ENCODE data around the gene IFT43.

Gene IFT43

DNA sequence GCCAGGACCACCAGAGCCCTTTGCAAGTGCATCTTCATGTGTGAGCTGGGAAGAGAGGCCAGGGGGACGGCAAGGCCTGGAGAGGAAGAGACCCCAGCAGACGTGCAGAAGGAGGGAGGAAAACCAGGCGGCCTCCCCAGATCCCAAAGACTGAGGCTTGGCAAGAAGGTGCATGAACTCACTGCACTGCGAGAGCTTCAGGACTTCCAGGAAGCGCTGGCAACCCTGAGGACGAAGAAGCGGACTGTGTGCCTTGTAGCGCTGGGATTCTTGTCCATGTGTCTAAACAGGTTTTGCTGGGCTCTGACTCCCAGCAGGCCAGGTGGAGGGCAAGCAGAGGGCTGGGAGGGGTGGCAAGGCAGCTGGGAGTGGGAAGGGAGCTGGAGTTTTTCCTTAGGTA, 4.7 kb upstream of the IFT43 start:
- TF ChIP-seq, protein P1, sequence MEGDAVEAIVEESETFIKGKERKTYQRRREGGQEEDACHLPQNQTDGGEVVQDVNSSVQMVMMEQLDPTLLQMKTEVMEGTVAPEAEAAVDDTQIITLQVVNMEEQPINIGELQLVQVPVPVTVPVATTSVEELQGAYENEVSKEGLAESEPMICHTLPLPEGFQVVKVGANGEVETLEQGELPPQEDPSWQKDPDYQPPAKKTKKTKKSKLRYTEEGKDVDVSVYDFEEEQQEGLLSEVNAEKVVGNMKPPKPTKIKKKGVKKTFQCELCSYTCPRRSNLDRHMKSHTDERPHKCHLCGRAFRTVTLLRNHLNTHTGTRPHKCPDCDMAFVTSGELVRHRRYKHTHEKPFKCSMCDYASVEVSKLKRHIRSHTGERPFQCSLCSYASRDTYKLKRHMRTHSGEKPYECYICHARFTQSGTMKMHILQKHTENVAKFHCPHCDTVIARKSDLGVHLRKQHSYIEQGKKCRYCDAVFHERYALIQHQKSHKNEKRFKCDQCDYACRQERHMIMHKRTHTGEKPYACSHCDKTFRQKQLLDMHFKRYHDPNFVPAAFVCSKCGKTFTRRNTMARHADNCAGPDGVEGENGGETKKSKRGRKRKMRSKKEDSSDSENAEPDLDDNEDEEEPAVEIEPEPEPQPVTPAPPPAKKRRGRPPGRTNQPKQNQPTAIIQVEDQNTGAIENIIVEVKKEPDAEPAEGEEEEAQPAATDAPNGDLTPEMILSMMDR (IDR thresholded peaks at IDR 0.05; ENCODE audit: insufficient read depth, low read length, poor library complexity, severe bottlenecking), result no peak
- no peaks in the 10 kb centered on the region for H3K36me3 ChIP-seq (ENCODE audit: control insufficient read depth, insufficient read depth, low read length)
- H3K4me3 ChIP-seq (replicated peaks; ENCODE audit: low read depth, low read length), result no peak overlapping the region
- DNase-seq (ENCODE audit: extremely low read depth, insufficient read length), result no peak
- no peaks in the 10 kb centered on the region for H3K27me3 ChIP-seq (replicated peaks; ENCODE audit: control insufficient read depth, insufficient read depth, low read length)

DNA sequence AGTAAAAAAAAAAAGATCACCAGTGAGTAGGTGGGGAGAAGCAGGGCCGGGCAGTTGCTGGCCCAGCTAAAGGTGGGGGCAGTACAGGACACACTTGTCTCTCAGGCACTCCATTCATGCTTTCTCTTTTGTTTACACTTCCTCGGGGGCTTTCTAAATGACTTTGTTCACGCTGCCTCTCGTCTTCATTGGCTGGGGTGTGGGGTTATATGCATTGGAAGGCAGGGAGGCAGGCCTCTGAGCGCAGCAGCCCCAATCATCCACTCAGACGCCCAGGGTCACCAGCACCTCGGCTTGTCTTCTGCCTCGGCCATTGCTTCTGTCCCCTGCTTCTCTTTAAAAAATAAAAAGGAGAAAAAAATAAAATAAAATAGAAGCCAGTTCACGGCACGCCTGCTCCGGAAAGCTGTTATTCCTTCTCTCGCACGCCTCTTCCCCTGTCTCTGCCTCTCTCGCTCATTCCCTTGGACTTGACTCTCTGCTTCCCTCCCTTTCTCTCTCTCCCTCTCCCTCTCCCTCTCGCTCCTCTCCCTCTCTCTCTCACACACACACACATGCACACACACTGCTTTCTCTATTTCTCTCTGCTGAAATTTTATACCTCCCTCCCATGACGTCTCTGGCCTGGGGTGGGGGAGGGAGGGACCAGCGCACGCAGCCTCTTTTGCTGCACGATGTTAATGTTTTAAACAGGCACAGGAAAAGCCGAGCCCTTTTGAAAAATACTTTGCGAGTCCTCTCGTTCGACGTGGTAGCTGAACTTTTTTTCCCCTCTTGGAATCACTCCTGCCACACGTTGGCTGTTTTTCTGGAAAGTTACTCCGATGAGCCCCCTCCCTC, 3.9 kb upstream of the IFT43 start, which contains the start of gene TGFB3:
Gene TGFB3, minus strand, starts transcription at position 570 of the 840 bp plus-strand sequence. CDS start 1,102 bp downstream, outside the sequence.
- peak within 1 kb of the TSS; percentile 69 for H3K4me3 ChIP-seq (replicated peaks; ENCODE audit: low read depth, low read length)
- no peaks in the 10 kb centered on the region for H3K27me3 ChIP-seq (replicated peaks; ENCODE audit: control insufficient read depth, insufficient read depth, low read length)
- DNase-seq (ENCODE audit: extremely low read depth, insufficient read length), result peak; percentile 68
- no peaks in the 10 kb centered on the region for H3K36me3 ChIP-seq (ENCODE audit: control insufficient read depth, insufficient read depth, low read length)
- TF ChIP-seq, protein P1 (IDR thresholded peaks at IDR 0.05; ENCODE audit: insufficient read depth, low read length, poor library complexity, severe bottlenecking), result no peak

DNA sequence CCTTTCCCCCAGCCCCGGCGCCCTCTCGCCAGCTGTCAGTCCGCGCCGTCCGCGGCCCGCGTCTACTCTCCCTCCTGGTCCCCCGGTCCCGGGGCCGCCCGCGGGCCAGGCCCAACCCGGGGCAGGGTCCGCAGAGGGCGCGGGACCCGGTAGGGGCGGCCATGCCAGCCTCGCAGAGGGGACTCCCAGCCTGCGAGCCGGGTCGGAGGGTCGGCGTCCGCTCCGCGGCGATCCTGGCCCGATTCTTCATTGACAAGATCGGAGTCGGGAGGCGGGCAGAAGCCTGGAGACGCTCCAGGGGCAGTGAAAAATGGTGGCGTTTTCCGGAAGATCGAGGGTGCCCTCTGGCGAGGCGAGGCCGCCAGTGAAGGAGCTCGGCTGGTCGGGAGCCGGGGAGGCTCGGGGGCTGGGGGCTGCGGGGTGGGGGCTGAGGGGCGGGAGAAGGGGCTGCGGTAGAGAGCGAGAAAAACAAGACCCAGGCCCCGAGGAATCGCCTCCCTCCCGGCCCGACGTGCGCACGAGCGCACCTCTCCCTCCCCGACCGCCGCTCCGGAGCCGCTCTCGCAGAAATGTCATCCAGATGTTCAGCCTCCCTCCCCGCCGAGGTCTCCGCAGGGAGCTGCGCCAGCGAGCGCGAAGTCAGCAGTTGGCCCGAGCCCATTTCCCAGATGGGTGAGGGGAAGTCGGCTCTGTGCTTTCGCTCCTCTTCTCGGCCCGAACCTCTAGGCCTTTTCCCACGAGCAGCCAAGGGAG, 3.1 kb upstream of the IFT43 start:
- DNase-seq (ENCODE audit: extremely low read depth, insufficient read length), result peak; percentile 70
- no peaks in the 10 kb centered on the region for H3K27me3 ChIP-seq (replicated peaks; ENCODE audit: control insufficient read depth, insufficient read depth, low read length)

DNA sequence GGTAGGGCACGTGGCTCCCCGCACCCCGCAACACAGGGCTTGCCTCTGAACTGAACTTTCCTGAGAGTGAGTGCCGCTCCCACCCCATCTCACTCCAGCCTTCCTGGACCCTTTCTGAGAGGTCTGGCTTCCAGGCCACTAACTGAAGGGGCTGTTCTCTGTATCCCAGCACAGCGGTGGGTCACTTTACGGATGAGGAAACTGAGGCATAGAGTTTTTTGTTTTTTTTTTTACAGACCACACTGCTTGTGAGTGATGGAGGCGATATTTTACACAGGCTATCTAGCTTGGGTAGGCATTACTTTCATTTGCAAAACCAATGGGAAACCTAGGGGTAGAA, 2.6 kb upstream of the IFT43 start:
- Histone ChIP-seq H3K36me3 (ENCODE audit: control insufficient read depth, insufficient read depth, low read length) (no peaks in the 10 kb centered on the region), H3K4me3 (replicated peaks; ENCODE audit: low read depth, low read length) (peak overlapping the region; percentile 69), H3K27me3 (replicated peaks; ENCODE audit: control insufficient read depth, insufficient read depth, low read length) (no peaks in the 10 kb centered on the region)
- DNase-seq (ENCODE audit: extremely low read depth, insufficient read length), result no peak
- TF ChIP-seq, protein P1 (IDR thresholded peaks at IDR 0.05; ENCODE audit: insufficient read depth, low read length, poor library complexity, severe bottlenecking), result no peak

More for the DNA sequence above, 3.1 kb upstream of the IFT43 start:
- Histone ChIP-seq H3K36me3 (ENCODE audit: control insufficient read depth, insufficient read depth, low read length) (no peaks in the 10 kb centered on the region), H3K4me3 (replicated peaks; ENCODE audit: low read depth, low read length) (peak overlapping the region; percentile 69)
- TF ChIP-seq, protein P1 (IDR thresholded peaks at IDR 0.05; ENCODE audit: insufficient read depth, low read length, poor library complexity, severe bottlenecking), result peak; percentile 71

DNA sequence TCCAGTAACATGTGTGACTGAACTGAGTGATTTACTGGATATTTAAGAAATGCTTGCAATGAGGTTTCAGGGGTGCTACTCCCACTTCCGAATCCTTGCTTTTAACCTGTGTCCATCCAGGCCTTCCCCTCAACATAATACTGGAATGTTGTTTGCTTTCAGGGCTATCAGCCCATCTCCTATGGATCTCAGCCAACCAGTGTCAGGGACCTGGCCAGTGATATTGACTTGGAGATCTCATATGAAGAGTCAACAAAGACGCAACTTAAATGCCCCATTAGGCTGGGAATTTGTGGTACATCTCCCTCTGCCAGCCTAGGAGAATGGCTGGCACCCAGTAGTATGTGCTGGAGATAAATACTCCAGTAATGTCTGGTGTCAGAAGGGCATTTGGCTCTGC, 889 bp upstream of the IFT43 start:
- TF ChIP-seq, protein P1 (IDR thresholded peaks at IDR 0.05; ENCODE audit: insufficient read depth, low read length, poor library complexity, severe bottlenecking), result no peak
- no peak overlapping the region for H3K4me3 ChIP-seq (replicated peaks; ENCODE audit: low read depth, low read length)
- no peaks in the 10 kb centered on the region for H3K27me3 ChIP-seq (replicated peaks; ENCODE audit: control insufficient read depth, insufficient read depth, low read length)

More for the DNA sequence above, 889 bp upstream of the IFT43 start:
- DNase-seq (ENCODE audit: extremely low read depth, insufficient read length), result no peak
- H3K36me3 ChIP-seq (ENCODE audit: control insufficient read depth, insufficient read depth, low read length), result no peaks in the 10 kb centered on the region
